ENCODE measurements around the gene FHIT.

DNA sequence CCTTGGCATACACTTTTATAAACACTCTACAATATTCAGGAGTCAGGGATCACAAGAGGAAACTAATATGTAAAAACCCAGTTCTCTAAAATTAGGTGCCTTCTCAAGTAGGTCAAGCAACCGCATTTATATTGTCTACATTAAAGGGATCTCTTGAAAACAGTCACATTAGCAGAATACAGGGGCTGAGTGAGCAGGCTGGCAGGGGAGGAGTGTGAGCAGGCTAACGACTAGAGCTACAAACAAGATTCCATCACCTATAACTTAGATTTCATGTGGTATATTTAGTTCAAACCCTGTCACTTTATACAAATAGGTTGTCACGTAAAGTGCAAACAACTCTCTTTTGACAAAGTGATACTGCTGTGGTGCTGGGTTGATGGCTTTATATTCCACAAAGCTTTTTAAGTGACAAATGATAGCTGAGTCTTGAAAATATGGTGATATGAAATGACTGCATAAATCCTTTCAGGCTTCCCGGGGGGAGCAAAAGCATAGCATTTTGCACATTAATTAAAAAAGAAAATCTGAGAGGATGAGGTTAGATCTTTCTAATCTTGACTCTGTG is 937.9 kb downstream of the FHIT start:
- TF ChIP-seq, protein P1, sequence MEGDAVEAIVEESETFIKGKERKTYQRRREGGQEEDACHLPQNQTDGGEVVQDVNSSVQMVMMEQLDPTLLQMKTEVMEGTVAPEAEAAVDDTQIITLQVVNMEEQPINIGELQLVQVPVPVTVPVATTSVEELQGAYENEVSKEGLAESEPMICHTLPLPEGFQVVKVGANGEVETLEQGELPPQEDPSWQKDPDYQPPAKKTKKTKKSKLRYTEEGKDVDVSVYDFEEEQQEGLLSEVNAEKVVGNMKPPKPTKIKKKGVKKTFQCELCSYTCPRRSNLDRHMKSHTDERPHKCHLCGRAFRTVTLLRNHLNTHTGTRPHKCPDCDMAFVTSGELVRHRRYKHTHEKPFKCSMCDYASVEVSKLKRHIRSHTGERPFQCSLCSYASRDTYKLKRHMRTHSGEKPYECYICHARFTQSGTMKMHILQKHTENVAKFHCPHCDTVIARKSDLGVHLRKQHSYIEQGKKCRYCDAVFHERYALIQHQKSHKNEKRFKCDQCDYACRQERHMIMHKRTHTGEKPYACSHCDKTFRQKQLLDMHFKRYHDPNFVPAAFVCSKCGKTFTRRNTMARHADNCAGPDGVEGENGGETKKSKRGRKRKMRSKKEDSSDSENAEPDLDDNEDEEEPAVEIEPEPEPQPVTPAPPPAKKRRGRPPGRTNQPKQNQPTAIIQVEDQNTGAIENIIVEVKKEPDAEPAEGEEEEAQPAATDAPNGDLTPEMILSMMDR (IDR thresholded peaks at IDR 0.05): no peak
- TF ChIP-seq POLR2A (IDR thresholded peaks at IDR 0.05): no peak
